GM19023 (cell line): ENCODE measurements around the gene INVS.
A peak's percentile ranks its signal among the peaks of the same experiment; 100 is the strongest.
"Not testable (repeated sequence)": the region's sequence is repeated elsewhere in the genome, so short reads cannot be mapped to it uniquely, and the experiment has no call there.

Experiments used
- ATAC-seq: cut with Tn5 transposase; IDR thresholded peaks from one replicate; pipeline ENCODE4 v1.9.1; 2021; ENCODE audit warnings: mild to moderate bottlenecking, moderate library complexity; ENCODE audit not compliant: unreplicated experiment

INVS gene

DNA sequence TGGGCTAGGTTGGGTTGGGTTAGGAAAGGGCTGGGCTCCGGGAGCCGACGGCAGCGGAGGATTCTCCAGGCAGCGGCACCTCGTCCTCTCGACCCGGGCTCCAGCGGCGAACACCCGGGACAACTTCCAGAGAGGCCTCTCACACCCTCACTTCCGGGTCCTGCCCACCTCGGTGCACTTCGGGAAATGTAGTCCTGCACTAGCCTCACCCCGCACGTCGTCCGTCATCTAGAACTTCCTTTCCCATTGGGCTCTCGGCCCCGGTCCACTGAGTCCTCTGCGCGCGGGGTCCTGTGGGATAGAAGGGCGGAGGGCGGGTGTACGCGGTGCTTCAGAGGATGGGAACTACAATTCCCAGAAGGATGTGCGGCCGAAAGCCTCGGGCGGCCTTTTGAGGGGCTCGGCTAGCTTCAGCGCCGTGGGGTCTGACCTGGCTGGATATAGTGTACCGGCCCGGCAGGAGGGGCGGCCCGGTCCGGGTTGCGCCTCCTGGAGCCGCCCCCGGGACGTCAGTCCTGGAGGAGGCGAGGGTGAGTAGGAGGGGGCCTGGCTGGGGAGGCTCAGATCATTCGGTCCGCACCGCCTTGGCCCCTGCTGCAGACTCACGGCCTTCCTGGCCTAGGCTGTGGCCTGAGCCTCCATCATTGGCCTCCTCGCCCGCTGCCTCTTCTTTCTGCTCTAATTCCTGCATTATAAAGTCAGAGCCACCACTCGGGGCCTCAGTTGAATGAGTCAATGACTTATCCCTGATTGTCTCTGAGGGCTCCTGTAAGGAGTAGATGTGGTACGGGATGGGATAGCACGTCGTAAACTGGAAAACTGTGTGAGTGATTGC is at the start of gene INVS, which contains the start of gene ERP44:
TSS of gene INVS (plus strand) at position 357 of the 835 bp plus-strand sequence. CDS start 5,279 bp downstream, outside the sequence.
TSS of gene ERP44 (minus strand) at position 114 of the 835 bp plus-strand sequence. CDS start 160 bp downstream, outside the sequence.
- ATAC-seq, result peak; percentile 99

- ATAC-seq, result no peak
Measured at GRCh38 chr9:100049551-100049950, 49.5 kb upstream of the INVS start.

- ATAC-seq, result no peak
Measured at GRCh38 chr9:100052375-100052774, 46.7 kb upstream of the INVS start.

GRCh38 chr9:100056561-100056960 is 42.5 kb upstream of the INVS start:
- ATAC-seq, result no peak

- no peak for ATAC-seq
Measured at GRCh38 chr9:100057624-100058023, 41.4 kb upstream of the INVS start.

- peak; percentile 77 for ATAC-seq
Measured at GRCh38 chr9:100058699-100059579, 40.1 kb upstream of the INVS start.

DNA sequence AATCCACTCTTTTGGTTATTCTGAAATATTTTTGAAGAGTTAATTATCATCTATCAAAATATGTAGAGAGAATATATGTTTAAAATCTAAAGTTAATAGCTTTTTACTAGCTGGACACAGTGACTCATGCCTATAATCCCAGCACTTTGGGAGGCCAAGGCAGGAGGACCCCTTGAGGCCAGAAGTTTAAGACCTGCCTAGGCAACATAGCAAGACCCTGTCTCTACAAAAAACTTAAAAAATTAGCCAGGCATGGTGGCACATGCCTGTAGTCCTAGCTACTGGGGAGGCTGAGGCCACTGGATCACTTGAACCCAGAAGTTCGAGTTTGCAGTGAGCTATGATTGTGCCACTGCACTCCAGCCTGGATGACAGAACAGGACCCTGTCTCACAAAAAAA is 36.4 kb upstream of the INVS start:
- ATAC-seq, result not testable (repeated sequence)

DNA sequence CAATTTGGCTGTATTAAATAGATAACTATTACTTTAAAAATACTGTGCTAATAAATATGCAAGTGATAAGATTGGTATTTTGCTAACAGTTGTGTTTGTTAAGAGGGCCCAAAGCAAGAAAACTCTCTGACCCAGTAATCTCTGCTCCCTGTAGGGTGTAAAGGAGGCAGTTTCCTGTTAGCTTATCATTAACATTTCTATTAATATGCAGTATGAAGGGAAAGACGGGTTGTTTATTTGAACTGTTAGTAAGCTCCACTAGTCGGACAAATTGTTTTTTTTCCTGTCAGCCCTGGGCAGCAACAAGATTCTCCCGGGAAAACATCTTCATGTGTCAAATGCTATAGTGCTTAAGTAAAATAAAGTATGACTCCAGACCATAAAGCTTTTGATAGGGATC is 35.9 kb upstream of the INVS start:
- ATAC-seq, result no peak

GRCh38 chr9:100064872-100065581 is 34.0 kb upstream of the INVS start:
- ATAC-seq, result no peak

DNA sequence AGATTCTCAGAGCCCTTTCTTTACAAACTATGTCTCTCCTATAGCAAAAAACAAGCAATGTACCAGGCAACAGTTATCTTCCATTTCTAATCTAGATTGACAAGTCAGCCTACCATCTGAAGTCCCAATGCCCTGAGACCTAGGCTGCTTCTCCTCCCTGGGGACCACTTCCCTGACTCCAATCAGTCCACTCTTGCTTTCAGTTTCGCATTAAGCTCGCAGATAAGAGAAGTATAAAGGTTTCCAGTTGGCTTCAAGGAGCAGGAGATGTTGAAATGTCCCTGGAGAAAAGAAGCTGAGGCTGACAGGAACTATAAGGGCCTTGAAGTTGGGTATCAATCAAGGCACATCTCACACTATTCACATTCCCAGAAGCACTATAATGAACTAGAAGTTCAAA is 32.5 kb upstream of the INVS start:
- ATAC-seq, result no peak

DNA sequence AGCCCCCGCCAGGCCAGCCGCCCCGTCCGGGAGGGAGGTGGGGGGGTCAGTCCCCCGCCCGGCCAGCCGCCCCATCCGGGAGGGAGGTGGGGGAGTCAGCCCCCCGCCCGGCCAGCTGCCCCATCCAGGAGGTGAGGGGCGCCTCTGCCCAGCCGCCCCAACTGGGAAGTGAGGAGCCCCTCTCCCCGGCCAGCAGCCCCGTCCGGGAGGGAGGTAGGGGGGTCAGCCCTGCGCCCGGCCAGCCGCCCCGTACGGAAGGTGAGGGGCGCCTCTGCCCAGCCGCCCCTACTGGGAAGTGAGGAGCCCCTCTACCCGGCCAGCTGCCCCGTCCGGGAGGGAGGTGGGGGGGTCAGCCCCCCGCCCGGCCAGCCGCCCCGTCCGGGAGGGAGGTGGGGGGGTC is 31.1 kb upstream of the INVS start:
- not testable (repeated sequence) for ATAC-seq

GRCh38 chr9:100069068-100069467 is 30.0 kb upstream of the INVS start:
- ATAC-seq, result not testable (repeated sequence)

DNA sequence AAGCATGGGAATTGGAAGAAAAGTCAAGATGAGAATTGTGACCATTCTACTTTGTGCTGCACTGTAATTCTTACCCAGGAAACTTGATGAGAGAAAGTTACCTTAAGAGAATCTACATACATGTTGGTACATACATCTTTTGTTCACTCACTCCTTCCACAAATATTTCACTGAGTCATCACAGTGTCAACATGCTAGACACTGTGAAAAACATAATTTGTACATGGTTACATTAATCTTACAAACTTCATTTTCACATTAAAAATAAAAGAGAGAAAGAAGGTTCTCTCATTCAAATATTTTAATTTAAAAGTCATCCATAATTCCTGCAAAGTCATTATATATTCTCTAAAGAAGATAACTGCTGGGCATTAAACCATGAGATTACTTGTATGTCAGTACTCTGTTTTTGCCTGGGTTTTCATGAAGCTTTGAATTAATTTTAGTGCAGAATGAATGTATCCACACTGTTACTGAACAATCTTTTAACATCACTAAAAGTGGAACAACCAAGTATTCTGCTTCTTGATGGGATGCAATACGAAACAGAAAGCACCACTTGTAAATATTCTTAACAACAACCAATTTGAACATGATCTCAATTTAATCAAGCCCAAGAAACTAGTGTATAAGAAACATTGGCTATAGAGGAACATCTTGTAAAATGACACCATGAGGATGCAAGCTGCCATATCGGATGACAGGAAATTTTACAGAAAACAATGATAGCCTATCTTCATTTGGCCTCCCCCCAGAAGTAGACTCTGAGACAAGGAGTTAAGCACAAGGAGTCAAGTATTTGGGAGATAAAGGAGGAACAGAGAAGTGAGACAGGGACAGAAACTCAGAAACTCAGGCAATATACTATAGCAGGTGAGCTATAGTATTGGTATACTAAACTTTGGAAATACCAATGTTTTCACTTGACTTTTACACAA is 28.7 kb upstream of the INVS start:
- ATAC-seq, result no peak

GRCh38 chr9:100071271-100071670 is 27.8 kb upstream of the INVS start:
- no peak for ATAC-seq

GRCh38 chr9:100072805-100073204 is 26.2 kb upstream of the INVS start:
- ATAC-seq, result no peak

- no peak for ATAC-seq
Measured at GRCh38 chr9:100074093-100074492, 24.9 kb upstream of the INVS start.

DNA sequence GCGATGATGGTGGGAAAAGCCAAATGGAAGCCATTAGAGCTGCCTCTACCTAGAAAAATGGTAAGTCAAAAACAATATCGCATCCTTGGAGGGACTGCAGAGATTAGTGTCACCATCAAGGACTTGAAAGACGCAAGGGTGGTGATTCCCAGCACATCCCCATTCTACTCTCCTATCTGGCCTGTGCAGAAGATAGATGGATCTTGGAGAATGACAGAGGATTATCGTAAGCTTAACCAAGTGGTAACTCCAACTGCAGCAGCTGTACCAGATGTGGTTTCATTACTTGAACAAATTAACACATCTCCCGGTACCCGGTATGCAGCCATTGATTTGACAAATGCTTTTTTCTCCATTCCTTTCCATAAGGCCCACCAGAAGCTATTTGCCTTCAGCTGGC is 24.1 kb upstream of the INVS start:
- ATAC-seq, result no peak

DNA sequence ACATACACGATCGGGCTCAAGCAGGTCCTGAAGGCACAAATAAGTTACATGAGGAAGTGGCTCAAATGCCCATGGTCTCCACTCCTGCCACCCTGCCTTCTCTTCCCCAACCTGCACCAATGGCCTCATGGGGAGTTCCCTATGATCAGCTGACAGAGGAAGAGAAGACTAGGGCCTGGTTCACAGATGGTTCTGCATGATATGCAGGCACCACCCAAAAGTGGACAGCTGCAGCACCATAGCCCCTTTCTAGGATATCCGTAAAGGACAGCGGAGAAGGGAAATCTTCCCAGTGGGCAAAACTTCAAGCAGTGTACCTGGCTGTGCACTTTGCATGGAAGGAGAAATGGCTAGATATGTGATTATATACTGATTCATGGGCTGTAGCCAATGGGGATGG is 22.8 kb upstream of the INVS start:
- ATAC-seq, result not testable (repeated sequence)

GRCh38 chr9:100082782-100083181 is 16.3 kb upstream of the INVS start:
- no peak for ATAC-seq
